GM21423 (cell line): ENCODE results near the gene PPP1R3C.

Experiments used
- ATAC-seq: cut with Tn5 transposase; IDR thresholded peaks from one replicate; pipeline ENCODE4 v1.9.1; 2021; ENCODE audit warnings: mild to moderate bottlenecking, moderate library complexity; ENCODE audit not compliant: unreplicated experiment

The PPP1R3C gene

DNA sequence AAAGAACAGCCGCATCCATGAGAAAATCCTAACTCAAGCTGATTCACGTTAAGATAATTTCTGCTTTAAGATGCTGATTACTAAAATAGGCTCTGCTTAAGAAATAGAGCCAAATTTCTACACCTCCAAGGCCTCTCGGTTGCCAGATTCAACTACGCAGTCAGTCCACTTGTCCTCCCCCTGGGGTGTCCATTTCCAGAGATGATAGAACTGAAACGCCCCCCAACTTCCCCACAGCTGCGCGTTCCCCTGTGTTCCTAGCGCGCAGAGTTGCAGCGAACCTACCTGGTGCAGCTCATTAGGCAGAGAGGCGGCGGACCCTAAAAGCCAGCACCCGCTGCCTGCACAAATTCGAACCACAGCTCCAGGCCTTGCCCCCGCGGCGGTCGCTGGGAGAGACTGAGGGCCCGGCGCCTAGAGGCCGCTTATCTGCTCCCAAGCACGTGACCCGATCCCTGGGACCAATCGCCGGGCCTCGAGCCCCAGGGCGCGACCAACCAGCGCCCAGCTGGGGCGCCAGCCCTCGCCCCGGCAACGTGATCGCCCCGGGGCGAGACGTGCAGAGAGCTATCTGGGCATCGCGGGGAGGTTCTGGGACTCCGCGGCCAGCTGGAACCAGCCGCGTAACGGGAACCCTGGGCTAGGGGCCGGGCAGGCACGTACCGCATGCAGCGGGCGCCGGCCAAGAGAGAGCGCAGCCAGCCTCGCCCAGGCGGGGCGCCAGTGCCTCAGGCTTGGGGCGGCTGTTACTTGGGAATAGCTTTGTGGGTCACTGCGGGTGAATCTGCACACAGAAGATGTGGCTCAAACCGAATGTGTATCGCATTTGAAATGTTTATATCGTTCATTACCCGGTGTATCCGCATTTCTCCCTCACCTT is at the start of gene PPP1R3C:
Gene PPP1R3C, minus strand, starts transcription at position 401 of the 880 bp plus-strand sequence. Its CDS starts 102 bp downstream, at position 299.
- peak; percentile 77 for ATAC-seq

DNA sequence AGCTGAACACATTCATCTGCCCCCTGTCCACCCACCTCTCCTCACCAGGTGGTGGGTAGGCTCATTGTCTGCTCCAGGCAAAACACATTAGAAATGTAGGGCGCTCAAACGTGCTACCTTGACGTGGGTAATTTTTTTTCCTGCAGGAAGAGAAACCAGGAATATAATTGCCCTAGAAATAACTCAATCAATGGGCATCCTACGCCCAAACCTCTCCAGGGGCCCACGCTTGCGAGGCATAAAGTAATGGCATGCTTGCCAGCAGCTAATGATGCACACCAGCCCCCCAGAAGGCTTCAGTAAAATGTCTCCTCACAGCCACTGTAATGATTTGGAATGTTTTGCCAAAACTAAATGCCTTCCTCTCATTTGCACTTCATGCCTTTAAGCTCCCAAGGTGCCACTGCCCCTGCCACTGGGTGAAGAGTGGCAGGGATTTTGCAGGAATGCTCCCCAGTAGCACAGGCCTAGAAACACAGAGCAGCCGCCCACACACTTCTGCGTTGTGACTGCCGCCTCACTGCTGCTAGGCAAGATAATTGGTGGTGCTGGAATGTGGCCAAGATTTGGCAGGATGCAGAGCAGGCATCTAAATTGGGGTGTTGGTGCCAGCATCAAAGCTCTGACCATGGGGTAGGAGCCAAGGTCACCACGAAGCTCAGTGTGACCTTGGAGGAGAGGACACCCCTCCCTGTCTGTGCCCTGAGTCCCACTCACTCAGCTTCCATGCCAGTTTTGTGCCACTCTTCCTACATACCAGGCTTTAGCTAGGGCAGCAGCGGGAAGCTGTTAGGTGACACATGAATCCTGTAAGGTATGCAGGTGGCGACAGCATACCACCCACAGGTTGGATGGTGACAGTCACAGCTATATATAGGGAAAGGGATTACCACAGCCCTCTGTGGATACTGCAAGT is 48.7 kb upstream of the PPP1R3C start:
- ATAC-seq = no peak

DNA sequence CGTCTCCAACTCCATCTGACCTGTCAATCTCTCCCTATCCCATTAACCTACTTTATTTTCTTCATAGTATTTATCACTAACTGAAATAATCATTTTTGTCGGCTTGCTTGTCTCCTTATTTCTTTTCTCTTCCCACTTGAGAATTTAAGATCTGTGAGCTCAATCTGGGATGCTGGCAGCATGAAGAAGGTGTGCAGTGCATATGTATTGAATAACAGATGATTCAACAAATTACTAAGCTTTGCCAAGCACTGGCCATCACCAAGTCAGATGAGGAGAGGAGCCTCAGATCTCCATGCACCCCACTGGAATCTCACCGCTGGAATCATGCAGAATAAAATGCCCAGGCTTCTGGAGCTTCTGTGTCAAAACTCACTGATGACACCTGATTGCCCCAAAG is 47.6 kb upstream of the PPP1R3C start:
- ATAC-seq = no peak

DNA sequence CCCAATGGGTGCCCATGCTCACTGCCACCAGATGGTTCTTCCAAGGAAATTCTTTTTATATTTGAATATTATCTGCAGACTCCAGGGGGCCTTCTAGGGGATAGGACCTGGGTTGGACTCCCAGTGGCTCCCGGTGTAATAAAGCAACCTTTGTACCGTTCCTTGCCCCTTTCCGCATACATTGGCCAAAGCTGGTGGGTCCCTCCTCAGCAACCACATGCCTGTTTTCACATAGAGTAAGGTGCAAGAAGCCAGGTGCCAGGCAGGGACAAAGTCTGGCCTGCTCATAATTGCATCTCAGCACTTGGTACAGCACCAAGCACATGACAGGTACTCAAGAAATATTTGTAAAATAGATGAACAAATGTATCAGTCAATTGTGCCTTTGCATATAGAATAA is 46.4 kb upstream of the PPP1R3C start:
- ATAC-seq = no peak

DNA sequence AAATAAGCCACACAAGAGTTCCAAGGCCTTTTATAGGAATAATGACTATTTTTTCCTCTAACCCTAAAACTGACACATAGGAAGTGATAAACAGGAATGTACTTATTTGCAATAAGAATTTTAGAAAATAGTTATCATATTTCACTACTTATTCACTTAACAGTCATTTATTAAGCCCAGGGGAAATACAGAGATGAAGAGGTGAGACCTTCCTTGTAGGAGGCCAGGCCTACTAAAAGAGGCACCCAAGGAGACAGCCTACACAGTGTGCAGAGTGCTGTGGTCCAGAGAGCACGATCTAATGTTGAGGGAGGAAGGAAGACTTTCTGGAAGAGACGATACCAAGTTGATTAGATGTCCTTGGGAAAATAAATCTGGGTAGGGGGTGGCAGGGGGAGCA is 45.0 kb upstream of the PPP1R3C start:
- no peak for ATAC-seq

DNA sequence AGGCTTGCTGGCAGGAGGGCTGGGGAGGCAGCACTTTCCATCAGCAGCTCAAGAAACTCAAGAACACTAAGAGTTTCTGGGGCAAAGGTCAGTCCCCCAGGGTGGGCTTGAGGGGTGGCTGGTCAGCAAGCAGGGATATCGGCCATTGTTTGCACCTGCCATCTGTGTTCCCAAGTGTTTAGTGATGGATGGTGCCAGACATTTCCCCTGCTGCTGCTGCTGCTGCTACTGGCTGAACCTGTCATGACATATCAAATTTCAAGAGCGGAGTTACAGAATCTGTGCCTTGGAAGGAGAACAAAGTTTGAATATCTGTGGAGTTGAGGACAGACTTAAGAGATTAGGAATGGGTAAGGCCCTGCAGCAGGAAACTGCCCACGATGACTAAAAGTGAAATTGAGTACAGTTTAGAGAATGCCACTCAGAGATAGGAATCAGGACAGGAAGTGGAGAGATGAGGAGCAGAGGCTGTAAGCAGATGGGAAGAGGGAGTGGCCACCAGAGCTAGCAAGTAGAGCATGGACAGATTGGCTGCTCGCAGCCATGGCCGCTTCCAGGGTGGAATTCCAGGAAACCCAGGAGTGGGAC is 39.2 kb upstream of the PPP1R3C start:
- ATAC-seq = no peak

DNA sequence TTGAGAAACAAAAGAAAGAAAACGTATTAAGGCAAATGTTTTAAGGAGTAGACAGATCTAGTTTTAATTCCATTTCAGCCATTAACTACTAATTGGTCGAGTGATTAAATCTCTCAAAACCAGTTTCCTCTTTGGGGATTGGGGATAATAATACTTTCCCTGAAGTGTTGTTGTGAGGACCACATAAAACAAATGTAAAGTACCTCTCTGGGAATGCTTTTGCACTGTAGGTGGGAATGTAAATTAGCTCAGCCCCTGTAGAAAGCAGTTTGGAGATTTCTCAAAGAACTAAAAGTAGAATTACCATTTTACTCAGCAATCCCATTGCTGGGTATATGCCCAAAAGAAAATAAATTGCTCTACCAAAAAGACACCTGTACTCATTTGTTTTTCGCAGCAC is 36.0 kb upstream of the PPP1R3C start:
- ATAC-seq = no peak

DNA sequence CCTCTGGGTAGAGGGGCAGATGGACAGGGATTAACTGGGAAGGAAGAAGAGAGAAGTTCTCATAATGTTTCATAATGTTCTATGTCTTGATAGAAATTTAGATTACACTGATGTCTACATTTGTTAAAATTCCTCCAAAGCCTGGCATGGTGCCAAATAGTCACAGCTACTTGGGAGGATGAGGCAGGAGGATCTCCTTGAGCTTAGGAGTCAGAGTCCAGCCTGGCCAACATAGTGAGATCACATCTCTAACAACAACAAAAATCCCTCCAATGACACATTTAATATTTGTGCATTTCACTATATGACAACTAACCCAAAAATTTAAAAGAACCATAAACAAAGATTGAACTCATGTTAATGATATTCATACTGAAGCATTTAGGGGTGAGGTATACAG is 33.0 kb upstream of the PPP1R3C start:
- no peak for ATAC-seq

DNA sequence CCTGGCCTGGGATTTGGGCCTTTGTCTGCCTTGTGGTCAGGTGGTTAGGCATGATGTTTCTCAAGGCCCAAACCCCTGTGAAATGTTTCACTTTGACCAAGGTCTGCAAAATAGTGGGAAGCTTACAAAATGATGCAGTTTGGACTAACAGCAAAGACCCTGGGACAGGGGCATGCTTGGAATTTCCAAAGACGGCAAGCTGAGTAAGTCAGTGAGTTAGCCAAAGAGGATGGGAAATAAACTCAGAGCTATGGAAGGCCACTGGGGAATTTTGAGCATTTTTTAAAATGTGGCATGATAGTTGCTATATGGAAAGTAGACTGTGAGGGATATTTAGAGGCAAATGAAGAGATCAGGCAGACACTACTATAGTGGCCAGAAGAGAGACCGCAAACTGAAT is 31.6 kb upstream of the PPP1R3C start:
- ATAC-seq = no peak

DNA sequence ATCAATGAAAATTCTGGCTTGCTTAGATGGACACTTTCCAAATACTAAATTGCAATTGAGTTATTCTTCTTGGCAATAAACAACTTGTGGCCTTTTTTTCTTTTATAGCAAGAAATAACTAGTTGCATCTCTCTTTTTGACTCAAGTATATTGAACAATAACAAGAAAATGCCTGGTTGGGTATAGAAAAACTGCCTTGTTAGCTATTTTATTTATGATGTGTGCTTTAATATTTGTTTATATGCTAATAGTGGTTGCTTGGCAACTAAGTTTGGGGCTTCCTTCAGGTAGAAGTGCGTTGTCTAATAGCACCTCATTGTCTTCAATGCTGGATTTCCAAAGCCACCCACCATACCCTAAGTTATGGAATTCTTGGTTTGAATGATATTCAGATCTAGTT is 30.1 kb upstream of the PPP1R3C start:
- no peak for ATAC-seq

DNA sequence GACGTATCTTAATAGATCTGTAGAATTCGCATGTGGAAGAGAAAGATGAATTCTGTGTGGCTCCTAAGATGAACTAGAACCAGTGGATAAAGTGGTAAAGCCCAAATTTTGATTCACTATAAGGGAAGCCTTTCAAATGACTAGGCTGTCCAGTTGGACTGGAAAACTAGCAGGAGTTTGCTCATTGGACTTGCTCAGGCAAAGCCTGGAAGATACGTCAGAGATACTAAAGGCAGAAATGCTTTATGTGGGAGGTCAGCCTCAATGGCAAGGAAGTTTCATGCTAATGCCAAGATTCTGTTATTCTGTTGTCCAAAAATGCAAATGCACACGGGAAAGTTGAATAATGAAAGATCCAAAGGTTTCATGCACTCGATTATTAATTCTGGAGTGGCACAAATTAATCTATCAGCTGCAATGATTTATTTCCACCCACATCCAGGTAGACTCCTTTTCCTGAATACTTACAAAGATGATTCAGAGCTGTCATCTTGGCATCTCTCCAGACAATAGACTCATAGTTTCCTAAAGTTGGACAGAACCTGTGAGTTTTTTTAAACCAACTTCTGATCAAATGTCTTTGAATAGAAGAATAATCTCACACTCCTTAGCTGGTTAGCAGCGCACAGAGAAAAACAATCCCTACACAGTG is 20.5 kb upstream of the PPP1R3C start:
- no peak for ATAC-seq

DNA sequence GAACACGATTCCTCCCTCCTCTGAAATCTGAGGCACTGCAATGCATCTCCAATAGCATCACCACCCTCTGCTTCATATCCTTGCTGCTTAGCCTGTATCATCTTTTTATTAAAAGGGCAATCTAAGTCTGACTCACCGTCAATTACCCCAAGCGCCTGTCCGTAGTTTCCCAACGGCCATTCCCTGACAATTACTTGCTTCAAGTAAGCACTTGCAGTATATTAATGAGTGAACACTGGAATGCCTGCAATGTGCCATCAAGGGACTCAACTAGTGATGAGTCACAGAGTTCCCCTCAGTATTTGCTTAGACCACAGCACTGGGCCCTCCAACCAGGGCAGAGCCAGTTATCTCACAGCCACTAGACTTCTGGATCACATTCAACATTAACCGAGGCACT is 19.5 kb upstream of the PPP1R3C start:
- ATAC-seq = no peak

DNA sequence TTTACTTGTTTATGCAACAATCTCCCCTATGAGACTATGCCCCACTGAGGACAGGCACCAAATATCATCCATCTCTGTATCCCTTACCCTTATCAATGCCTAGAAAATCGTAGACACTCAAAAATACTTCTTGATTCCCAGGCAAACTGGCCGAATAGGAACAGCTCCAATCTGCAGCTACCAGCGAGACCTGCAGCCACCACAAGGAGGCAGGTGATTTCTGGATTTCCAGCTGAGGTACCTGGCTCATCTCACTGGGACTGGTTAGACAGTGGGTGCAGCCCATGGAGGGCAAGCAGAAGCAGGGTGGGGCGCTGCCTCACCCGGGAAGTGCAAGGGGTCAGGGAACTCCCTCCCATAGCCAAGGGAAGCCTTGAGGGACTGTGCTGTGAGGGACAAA is 10.8 kb upstream of the PPP1R3C start:
- no peak for ATAC-seq

DNA sequence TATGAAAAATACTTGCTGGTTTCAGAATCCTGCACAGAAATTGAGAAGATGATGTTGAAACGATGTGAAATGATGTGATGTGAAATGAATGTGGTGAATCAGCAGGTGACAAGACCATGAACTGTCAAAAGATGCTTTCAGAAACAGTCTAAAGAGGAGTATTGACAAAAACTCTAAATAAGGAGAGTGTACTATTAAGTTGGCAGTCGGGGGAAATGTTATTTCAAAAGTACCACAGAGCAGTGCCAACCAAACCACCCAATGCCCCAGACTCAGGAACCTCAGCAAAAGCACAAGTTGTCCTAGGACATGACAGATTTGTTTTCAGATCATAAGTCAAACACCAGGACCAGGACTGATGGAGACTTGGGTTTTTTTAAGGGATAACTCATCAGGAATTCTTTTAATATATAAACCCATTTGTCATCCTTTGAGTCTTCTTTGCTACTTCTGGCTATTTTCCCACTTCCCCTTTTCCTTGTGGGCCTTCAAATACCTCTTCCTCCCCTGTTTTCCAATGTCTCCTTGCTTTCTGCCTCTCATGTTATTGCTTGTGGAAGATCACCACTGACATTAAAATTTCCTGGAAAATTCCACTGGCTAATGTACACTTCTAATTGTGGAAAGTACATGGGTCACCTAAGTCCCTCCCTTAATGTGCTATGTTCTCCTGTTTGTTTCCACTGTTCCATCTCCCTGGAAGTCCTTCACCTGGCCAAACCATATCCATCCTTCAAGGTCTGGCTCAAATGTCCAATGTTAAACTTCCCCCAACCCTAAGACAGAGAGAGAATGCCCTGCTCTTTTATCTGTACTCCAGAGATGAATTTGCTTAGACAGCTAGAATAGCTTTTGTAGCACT is 10.2 kb upstream of the PPP1R3C start:
- ATAC-seq = no peak

DNA sequence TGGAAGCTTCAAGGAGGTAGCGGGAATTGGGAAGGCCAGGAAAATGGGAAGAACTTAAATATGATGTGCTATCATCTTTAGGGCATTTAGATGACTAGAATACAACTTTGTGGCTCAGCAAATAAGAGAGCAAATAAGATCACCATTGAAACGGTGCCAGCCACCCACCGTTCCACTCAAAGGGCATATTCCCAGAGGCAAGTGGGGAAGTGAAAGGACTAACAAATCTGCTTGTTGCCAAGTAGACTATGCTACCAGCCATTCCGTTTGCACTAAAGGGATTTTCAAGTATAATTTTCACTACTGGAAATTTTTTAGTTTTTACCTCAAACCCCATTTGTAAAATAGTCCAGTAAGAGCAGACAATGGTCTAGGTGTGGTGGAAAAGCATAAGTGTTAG is 4.0 kb upstream of the PPP1R3C start:
- ATAC-seq = no peak

DNA sequence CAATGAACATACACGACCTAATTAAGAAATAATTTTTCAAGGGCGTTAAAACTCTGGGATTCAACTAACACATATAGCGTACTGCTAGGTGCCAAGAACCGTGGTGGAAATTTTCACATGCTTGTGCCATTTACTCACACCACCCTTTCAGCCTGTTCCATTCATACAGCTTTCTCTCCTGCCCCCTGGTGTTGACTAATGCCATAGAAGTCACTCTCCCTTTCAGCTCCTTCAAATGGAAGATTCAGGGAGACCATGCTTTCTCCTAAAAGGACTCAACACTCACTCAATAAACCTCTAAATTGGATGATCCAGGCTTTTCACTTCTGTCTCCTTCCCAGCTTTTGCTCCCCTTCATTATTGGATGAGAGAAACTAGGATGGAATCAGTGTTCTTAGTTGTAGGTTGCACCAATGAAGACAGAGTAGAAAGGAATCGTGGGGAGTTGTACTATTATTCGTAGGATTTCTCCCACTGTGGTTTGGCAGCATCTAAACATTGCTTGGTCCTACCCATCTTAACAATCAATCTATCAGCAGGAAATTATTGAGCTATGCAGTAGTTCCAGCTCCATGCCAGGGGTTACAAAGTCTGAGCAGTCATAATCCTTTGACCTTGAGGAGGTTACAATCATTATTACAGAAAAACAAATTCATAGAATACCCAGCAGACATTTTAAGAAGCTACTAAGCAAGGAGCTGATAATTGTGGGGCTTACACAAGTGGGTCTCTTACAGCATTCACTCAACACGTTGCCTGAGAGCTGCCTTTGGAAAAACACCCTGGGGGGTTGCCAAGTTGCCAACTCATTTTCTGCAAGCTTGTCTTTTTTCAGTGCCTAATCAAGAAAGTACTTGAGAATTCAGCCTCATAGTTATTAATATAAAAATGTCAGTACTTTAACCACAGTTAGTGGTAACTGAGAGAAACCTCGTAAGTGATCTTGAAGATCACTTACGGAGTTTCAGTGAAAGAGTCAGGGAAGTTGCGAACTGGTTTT is 2.8 kb upstream of the PPP1R3C start:
- no peak for ATAC-seq

DNA sequence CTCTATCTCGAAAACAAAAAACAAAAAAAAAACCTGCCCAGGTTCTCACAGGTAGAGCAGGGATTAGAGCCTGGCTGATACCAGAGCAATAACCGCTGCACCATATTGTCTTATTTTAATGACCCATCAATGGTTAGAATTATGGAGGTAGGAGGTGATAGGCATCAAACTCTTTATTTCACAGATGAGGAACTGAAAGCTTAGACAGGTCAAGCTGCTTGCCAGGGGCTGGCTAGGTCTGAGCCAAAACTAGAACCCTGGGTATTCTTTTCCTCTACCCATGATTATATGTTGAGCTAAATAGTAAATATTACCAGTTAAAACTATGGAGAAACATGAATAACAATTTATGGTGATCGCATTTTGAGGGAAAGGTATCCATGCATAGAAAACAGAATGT is 2.0 kb upstream of the PPP1R3C start:
- no peak for ATAC-seq

DNA sequence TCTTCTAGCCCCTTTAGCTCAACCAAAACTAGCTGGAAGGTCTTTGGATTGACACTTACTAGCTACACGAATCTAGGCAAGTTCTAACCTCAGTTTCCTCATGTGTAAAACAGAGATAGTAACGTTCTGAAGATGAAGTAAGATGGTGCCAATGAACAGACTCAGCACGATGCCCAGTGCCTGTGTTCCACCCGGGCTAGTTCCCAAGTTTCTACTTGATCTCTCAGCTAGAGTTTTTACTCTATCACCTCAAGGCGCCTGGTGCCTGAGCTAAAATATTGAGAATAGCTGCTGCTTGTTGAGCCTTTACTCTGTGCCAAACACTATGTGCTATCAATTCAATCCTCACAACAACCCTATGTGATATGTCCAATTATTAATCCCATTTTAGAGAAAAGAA is 1.4 kb upstream of the PPP1R3C start:
- no peak for ATAC-seq

DNA sequence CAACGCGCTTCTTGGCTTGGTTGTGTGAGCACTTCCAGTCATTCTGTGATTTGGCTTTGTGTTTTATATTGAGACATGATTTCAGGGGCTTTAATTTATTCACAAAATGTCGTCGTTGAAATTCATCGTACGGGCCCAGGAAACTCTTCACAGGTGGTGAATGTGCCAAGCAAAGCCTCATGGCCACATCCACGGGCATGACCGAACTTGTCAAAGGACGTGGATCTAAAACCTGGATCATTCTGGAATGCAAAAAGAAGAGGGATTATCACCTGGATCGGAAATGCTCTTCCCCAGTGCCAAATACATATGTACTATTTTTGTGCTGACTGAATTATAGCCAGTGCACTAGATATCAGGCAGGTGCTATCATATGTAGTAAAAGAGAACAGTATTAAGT is 2.2 kb downstream of the PPP1R3C start:
- ATAC-seq = no peak
